HepG2 (cell line): ENCODE measurements around the gene CIAO3. TPM values are rescaled to one million over a fixed set of nuclear protein-coding genes. Genes with fewer than 3 reads are reported as not detected.

Experiments used
- CHCHD3 ChIP-seq: sonication (generic); formaldehyde crosslinking; IDR thresholded peaks from 2 replicates; pipeline ENCODE4 v1.8.0; 2022; ENCODE audit warnings: mild to moderate bottlenecking, missing genetic modification reagents, moderate library complexity
- ESRRA ChIP-seq: sonication (generic); formaldehyde crosslinking; IDR thresholded peaks from 2 replicates; pipeline ENCODE4 v1.5.1; 2020; ENCODE audit warnings: mild to moderate bottlenecking, low read depth, missing genetic modification reagents
- HOXA7 ChIP-seq: sonication (generic); formaldehyde crosslinking; IDR thresholded peaks from 2 replicates; pipeline ENCODE4 v1.8.1; 2022; ENCODE audit warnings: mild to moderate bottlenecking, missing genetic modification reagents, moderate library complexity
- MAZ ChIP-seq, 2 experiments: sonication (generic) in 1 of 2; formaldehyde crosslinking in 1 of 2; IDR thresholded peaks; 2 replicates each; pipeline versions ENCODE4 v1.5.0 to v1.6.1; 2012 to 2020; ENCODE audit warnings: low read depth in 2 of 2, mild to moderate bottlenecking in 2 of 2, borderline replicate concordance in 1 of 2, improper control_type of control experiment in 1 of 2, low read length in 1 of 2, missing genetic modification reagents in 1 of 2, moderate library complexity in 1 of 2
- NCOR1 ChIP-seq: fragments of 200-600 bp; sonication (generic); IDR thresholded peaks from 2 replicates; pipeline ENCODE4 v1.7.0; 2017; ENCODE audit warnings: antibody characterized with exemption, low read length, borderline replicate concordance
- NFIB ChIP-seq: sonication (generic); formaldehyde crosslinking; IDR thresholded peaks from 2 replicates; pipeline ENCODE4 v1.9.0; 2021; ENCODE audit warnings: missing genetic modification reagents, mild to moderate bottlenecking, borderline replicate concordance
- NFYB ChIP-seq: sonication (generic); formaldehyde crosslinking; IDR thresholded peaks from 2 replicates; pipeline ENCODE4 v1.4.0; 2020; ENCODE audit warnings: missing genetic modification reagents
- PHB2 ChIP-seq: fragments of 450-650 bp; IDR thresholded peaks from 2 replicates; pipeline ENCODE4 v1.6.1; 2018; ENCODE audit not compliant: partially characterized antibody
- SSRP1 ChIP-seq: IDR thresholded peaks from 2 replicates; pipeline ENCODE4 v1.6.1; 2016; ENCODE audit warnings: control low read depth
- ZNF232 ChIP-seq: sonication (generic); formaldehyde crosslinking; IDR thresholded peaks from 2 replicates; pipeline ENCODE4 v1.4.0; 2020; ENCODE audit warnings: missing genetic modification reagents, borderline replicate concordance
- ZNF614 ChIP-seq: IDR thresholded peaks from 2 replicates; pipeline ENCODE4 v1.6.1; 2018; ENCODE audit warnings: missing biosample characterization, missing genetic modification reagents, inconsistent platforms, borderline replicate concordance
- polyA plus RNA-seq, 8 experiments: library from polyadenylated mRNA; depleted of rRNA in 3 of 8; stranded (reverse) in 7 of 8; unstranded in 1 of 8; fragments of >200 nt; fragmentation: Illumina TruSeq in 4 of 8; extraction: Trizol in 4 of 8; gene quantifications; 2 replicates each; pipeline versions ENCODE4 v1.2.1 to v1.2.3, GENCODE V29; 2011 to 2016; ENCODE audit warnings: low read depth in 4 of 8, missing spikeins in 1 of 8, mixed read lengths in 1 of 8; ENCODE audit not compliant: insufficient read depth in 1 of 8
- total RNA-seq, 5 experiments: library from RNA; depleted of rRNA; stranded (reverse); fragments of >200 nt; fragmentation: Illumina TruSeq; extraction: Trizol; gene quantifications; 2 replicates each; pipeline ENCODE4 v1.2.3, GENCODE V29; 2016; ENCODE audit warnings: low read depth in 1 of 5
- TF ChIP-seq, protein P1 (sequence below): sonication (generic); formaldehyde crosslinking; IDR thresholded peaks from 2 replicates; pipeline ENCODE4 v1.5.1; 2020; ENCODE audit warnings: mild to moderate bottlenecking, missing genetic modification reagents
- TF ChIP-seq, protein P2 (sequence below): sonication (generic); formaldehyde crosslinking; IDR thresholded peaks from 2 replicates; pipeline ENCODE4 v1.8.0; 2022; ENCODE audit warnings: mild to moderate bottlenecking, missing genetic modification reagents, moderate library complexity
- TF ChIP-seq, protein P3 (sequence below): sonication (generic); formaldehyde crosslinking; IDR thresholded peaks from 2 replicates; pipeline ENCODE4 v1.9.0; 2021; ENCODE audit warnings: missing genetic modification reagents, mild to moderate bottlenecking, borderline replicate concordance
- TF ChIP-seq, protein P4 (sequence below): IDR thresholded peaks from 2 replicates; pipeline ENCODE4 v1.6.1; 2016; ENCODE audit warnings: low read depth, borderline replicate concordance
- TF ChIP-seq, protein P5 (sequence below): IDR thresholded peaks from 2 replicates; pipeline ENCODE4 v1.6.1; 2016; ENCODE audit warnings: missing compliant biosample characterization, missing genetic modification reagents, borderline replicate concordance
- TF ChIP-seq, protein P6 (sequence below): sonication (generic); formaldehyde crosslinking; IDR thresholded peaks from 2 replicates; pipeline ENCODE4 v1.5.0; 2020; ENCODE audit warnings: missing genetic modification reagents, mild to moderate bottlenecking, borderline replicate concordance
- TF ChIP-seq, protein P7 (sequence below): sonication (generic); formaldehyde crosslinking; IDR thresholded peaks from 2 replicates; pipeline ENCODE4 v1.5.0; 2020; ENCODE audit warnings: mild to moderate bottlenecking, missing genetic modification reagents

The CIAO3 gene
- total and polyA plus RNA-seq, 2 of the 13 experiments (the other 11 are each of a cell fraction or from before 2014, with no cell fraction given): 21.7 to 25.0 TPM

DNA sequence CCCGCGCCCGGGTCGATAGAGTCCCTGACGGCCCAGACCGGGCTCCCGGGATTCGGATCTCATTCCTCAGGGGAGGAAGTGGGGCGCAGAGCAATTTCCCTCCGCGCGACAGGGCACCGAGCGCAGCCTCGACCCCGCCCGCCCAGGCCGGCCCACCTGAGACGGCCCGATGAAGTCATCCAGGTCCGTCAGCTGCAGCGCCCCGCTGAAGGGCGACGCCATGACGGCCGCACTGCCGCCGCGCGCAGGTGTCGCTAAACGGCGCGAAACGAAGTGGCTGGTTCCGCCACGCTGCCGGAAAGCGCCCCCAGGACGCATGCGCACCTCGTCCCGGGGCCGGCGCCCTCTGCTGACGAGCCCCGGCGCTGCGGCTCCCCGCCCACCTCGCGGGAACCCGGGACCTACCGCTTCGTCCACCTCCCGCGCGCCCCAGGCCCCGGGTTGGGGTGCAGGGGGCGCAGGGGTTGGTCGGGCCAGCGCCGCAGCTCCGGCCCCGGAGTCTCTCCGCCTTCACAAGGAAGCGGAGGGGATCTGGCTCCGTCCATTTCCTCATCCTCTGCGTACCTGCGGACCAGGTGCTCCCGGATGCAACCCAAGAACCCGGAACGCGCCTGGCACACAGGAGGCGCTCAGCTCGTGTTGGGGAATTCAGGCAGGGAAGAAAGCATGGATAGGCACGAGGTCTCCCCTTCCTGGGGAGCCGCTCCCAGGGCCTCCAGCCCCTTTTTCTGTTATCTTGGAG lies at the start of gene CIAO3 (continued):
- TF ChIP-seq, protein P1, sequence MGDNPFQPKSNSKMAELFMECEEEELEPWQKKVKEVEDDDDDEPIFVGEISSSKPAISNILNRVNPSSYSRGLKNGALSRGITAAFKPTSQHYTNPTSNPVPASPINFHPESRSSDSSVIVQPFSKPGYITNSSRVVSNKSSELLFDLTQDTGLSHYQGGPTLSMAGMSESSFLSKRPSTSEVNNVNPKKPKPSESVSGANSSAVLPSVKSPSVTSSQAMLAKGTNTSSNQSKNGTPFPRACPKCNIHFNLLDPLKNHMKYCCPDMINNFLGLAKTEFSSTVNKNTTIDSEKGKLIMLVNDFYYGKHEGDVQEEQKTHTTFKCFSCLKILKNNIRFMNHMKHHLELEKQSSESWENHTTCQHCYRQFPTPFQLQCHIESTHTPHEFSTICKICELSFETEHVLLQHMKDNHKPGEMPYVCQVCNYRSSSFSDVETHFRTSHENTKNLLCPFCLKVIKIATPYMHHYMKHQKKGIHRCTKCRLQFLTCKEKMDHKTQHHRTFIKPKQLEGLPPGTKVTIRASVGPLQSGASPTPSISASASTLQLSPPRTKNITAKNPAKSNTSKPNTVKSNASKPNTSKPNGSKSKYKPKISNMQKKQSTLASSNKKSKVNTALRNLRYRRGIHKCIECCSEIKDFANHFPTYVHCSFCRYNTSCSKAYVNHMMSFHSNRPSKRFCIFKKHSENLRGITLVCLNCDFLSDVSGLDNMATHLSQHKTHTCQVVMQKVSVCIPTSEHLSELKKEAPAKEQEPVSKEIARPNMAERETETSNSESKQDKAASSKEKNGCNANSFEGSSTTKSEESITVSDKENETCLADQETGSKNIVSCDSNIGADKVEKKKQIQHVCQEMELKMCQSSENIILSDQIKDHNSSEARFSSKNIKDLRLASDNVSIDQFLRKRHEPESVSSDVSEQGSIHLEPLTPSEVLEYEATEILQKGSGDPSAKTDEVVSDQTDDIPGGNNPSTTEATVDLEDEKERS (CRISPR knock-in tag): no peak
- TF ChIP-seq, protein P2, sequence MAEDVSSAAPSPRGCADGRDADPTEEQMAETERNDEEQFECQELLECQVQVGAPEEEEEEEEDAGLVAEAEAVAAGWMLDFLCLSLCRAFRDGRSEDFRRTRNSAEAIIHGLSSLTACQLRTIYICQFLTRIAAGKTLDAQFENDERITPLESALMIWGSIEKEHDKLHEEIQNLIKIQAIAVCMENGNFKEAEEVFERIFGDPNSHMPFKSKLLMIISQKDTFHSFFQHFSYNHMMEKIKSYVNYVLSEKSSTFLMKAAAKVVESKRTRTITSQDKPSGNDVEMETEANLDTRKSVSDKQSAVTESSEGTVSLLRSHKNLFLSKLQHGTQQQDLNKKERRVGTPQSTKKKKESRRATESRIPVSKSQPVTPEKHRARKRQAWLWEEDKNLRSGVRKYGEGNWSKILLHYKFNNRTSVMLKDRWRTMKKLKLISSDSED (CRISPR knock-in tag): no peak
- no peak for TF ChIP-seq MAZ (IDR thresholded peaks at IDR 0.05; ENCODE audit: borderline replicate concordance, low read depth, low read length)
- peak; percentile 93 for TF ChIP-seq MAZ (CRISPR knock-in tag; IDR thresholded peaks at IDR 0.05; ENCODE audit: low read depth)
- TF ChIP-seq HOXA7: no peak
- peak; percentile 67 for TF ChIP-seq CHCHD3 (CRISPR knock-in tag)
- TF ChIP-seq, protein P3, sequence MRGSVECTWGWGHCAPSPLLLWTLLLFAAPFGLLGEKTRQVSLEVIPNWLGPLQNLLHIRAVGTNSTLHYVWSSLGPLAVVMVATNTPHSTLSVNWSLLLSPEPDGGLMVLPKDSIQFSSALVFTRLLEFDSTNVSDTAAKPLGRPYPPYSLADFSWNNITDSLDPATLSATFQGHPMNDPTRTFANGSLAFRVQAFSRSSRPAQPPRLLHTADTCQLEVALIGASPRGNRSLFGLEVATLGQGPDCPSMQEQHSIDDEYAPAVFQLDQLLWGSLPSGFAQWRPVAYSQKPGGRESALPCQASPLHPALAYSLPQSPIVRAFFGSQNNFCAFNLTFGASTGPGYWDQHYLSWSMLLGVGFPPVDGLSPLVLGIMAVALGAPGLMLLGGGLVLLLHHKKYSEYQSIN (CRISPR knock-in tag): no peak
- TF ChIP-seq ZNF232 (CRISPR knock-in tag): peak; percentile 70; the same call in 1 of the 2 replicates
- no peak for TF ChIP-seq NFIB (CRISPR knock-in tag)
- TF ChIP-seq, protein P4, sequence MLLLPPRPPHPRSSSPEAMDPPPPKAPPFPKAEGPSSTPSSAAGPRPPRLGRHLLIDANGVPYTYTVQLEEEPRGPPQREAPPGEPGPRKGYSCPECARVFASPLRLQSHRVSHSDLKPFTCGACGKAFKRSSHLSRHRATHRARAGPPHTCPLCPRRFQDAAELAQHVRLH: peak; percentile 59; the same call in 1 of the 2 replicates
- peak; percentile 73; the same call in 1 of the 2 replicates for TF ChIP-seq ZNF614 (CRISPR knock-in tag)
- no peak for TF ChIP-seq NCOR1
- peak; percentile 35; the same call in 1 of the 2 replicates for TF ChIP-seq NFYB
- TF ChIP-seq, protein P5, sequence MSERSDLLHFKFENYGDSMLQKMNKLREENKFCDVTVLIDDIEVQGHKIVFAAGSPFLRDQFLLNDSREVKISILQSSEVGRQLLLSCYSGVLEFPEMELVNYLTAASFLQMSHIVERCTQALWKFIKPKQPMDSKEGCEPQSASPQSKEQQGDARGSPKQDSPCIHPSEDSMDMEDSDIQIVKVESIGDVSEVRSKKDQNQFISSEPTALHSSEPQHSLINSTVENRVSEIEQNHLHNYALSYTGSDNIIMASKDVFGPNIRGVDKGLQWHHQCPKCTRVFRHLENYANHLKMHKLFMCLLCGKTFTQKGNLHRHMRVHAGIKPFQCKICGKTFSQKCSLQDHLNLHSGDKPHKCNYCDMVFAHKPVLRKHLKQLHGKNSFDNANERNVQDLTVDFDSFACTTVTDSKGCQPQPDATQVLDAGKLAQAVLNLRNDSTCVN (CRISPR knock-in tag): no peak; the same call in none of the 2 replicates
- TF ChIP-seq PHB2: no peak
- TF ChIP-seq, protein P6, sequence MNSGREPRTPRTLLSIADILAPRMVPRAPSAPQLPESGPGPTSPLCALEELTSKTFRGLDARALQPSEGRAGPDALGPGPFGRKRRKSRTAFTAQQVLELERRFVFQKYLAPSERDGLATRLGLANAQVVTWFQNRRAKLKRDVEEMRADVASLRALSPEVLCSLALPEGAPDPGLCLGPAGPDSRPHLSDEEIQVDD: no peak
- no peak for TF ChIP-seq SSRP1
- TF ChIP-seq ESRRA (CRISPR knock-in tag): peak; percentile 80
- TF ChIP-seq, protein P7, sequence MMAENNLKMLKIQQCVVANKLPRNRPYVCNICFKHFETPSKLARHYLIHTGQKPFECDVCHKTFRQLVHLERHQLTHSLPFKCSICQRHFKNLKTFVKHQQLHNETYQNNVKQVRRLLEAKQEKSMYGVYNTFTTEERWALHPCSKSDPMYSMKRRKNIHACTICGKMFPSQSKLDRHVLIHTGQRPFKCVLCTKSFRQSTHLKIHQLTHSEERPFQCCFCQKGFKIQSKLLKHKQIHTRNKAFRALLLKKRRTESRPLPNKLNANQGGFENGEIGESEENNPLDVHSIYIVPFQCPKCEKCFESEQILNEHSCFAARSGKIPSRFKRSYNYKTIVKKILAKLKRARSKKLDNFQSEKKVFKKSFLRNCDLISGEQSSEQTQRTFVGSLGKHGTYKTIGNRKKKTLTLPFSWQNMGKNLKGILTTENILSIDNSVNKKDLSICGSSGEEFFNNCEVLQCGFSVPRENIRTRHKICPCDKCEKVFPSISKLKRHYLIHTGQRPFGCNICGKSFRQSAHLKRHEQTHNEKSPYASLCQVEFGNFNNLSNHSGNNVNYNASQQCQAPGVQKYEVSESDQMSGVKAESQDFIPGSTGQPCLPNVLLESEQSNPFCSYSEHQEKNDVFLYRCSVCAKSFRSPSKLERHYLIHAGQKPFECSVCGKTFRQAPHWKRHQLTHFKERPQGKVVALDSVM (CRISPR knock-in tag): peak; percentile 46; the same call in 1 of the 2 replicates
